Bronchial epithelial cell (primary cell): Measurements from ENCODE around the gene FOXF1. TPM values are rescaled to one million over a fixed set of nuclear protein-coding genes. Genes with fewer than 3 reads are reported as not detected.

Source experiments
- DNase-seq: peaks from one replicate; pipeline ENCODE4 v3.0.0-alpha.2; 2010; ENCODE audit warnings: low read depth
- FAIRE-seq: peaks from 2 replicates; lab custom pipeline; 2011; peaks lifted over from hg19 to GRCh38; lab: Jason Lieb, UNC
- H3K27me3 ChIP-seq: 2 replicates; pipeline ENCODE4 v1.5.1; 2011; ENCODE audit warnings: low read length; ENCODE audit not compliant: control insufficient read depth, insufficient read depth
- H3K36me3 ChIP-seq: 2 replicates; pipeline ENCODE4 v1.5.1; 2011; ENCODE audit warnings: low read length; ENCODE audit not compliant: control insufficient read depth, insufficient read depth
- H3K4me3 ChIP-seq: 2 replicates; pipeline ENCODE4 v1.5.1; 2011; ENCODE audit warnings: mild to moderate bottlenecking, low read depth, low read length, control low read depth
- total RNA-seq: library from RNA; depleted of rRNA; stranded (reverse); fragments of >200 nt; gene quantifications from 2 replicates; pipeline ENCODE4 v1.2.1, GENCODE V29; 2014
- TF ChIP-seq, protein P1 (sequence below): IDR thresholded peaks from 2 replicates; pipeline ENCODE4 v1.5.1; 2011; ENCODE audit warnings: mild to moderate bottlenecking, moderate library complexity, low read length, control low read depth, inconsistent platforms; ENCODE audit not compliant: insufficient read depth, severe bottlenecking

Gene FOXF1
- total RNA-seq, 1 donor from 2014 or later = 0.26 TPM

DNA sequence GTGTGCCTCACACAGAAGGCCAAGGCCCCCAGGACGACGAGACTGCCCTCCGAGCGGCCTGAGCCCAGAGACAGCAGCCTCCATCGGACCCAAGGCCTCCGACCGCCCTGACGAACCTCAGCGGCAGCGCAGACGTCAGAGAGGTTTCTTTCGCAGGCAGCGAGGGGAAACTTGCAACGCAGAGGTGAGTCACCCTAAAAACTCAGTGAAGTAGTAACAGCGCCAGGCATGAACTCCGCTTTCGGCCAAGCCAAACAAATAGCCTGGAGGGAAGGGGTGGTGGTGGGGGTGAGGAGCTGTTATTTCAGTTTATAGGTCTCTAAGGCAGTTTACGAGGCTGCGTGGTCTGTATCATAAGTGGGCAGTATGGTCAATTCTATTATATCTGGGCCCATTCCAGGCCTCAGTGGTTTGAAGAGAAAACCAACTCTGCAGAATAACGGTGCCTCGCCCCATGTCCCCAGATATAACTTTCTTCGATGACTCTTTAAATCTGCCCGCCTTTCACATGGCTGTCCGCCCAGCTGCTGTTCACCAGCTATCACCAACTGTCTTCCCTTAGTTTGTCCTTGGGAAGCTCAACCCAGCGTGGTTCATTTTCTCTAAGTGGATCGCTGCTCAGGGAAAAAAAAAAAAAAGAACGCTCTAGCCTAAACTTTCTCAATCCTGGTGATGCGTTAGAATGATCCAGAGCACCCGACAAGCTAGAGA lies 43.5 kb upstream of the FOXF1 start:
- FAIRE-seq = no peak
- Histone ChIP-seq H3K4me3 (no peak overlapping the region), H3K27me3 (no peaks in the 10 kb centered on the region), H3K36me3 (no peaks in the 10 kb centered on the region)
- no peak for DNase-seq
- TF ChIP-seq, protein P1, sequence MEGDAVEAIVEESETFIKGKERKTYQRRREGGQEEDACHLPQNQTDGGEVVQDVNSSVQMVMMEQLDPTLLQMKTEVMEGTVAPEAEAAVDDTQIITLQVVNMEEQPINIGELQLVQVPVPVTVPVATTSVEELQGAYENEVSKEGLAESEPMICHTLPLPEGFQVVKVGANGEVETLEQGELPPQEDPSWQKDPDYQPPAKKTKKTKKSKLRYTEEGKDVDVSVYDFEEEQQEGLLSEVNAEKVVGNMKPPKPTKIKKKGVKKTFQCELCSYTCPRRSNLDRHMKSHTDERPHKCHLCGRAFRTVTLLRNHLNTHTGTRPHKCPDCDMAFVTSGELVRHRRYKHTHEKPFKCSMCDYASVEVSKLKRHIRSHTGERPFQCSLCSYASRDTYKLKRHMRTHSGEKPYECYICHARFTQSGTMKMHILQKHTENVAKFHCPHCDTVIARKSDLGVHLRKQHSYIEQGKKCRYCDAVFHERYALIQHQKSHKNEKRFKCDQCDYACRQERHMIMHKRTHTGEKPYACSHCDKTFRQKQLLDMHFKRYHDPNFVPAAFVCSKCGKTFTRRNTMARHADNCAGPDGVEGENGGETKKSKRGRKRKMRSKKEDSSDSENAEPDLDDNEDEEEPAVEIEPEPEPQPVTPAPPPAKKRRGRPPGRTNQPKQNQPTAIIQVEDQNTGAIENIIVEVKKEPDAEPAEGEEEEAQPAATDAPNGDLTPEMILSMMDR = no peak

GRCh38 chr16:86467490-86467889 lies 42.8 kb upstream of the FOXF1 start:
- Histone ChIP-seq H3K4me3 (no peak overlapping the region), H3K36me3 (no peaks in the 10 kb centered on the region), H3K27me3 (no peaks in the 10 kb centered on the region)
- DNase-seq = no peak
- TF ChIP-seq, protein P1 = no peak
- no peak for FAIRE-seq

- TF ChIP-seq, protein P1 = no peak
- H3K4me3 ChIP-seq = no peak overlapping the region
- no peak for DNase-seq
- no peaks in the 10 kb centered on the region for H3K27me3 ChIP-seq
- FAIRE-seq = no peak
- H3K36me3 ChIP-seq = no peaks in the 10 kb centered on the region
Observed at GRCh38 chr16:86470964-86471363, 39.4 kb upstream of the FOXF1 start.

DNA sequence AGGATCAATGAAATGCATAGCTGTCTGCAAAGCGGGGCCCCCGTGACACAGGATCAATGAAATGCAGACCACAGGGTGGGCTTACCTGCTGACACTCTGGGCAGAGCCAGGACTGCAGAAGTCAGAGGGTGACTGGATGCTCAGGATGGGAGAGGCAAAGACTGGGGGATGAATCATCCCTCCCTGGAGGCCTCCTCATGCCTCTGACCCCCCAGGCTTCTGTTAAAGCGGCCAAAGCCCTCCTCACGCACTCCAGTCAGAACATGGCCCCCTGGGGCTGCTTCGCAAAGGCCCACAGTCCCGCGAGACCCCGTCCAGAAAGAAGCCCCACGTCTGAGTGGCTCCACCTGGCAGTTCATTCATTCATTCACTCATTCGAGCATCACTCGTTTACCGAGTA lies 38.4 kb upstream of the FOXF1 start:
- FAIRE-seq (no peak), DNase-seq (no peak)
- H3K36me3 ChIP-seq = no peaks in the 10 kb centered on the region
- TF ChIP-seq, protein P1 = no peak
- H3K4me3 ChIP-seq = no peak overlapping the region
- no peaks in the 10 kb centered on the region for H3K27me3 ChIP-seq

DNA sequence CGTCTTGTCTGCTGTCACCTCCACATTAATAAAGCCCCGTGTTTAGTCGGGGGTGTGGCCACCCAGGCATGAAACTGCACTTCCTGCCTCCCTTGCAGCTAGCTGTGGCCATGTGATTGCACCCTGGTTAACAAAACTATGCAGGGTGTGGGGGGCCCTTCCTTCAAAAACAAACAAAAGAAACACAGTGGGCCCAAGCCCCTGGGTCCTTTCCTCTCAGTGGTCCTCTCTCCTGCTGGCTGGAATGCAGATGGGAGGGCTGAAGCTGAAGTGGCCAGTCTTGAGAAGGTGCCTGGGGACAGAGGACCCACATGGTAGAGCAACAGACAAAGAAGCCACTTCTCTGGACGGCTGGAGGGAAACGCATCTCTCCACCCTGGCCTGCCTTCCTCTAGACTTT lies 38.0 kb upstream of the FOXF1 start:
- Histone ChIP-seq H3K36me3 (no peaks in the 10 kb centered on the region), H3K4me3 (no peak overlapping the region), H3K27me3 (no peaks in the 10 kb centered on the region)
- no peak for FAIRE-seq
- TF ChIP-seq, protein P1 = no peak
- DNase-seq = no peak
